EH (cell line): ENCODE results near the gene TYROBP.
A peak's percentile ranks its signal among the peaks of the same experiment; 100 is the strongest.
"Not testable (repeated sequence)": the region's sequence is repeated elsewhere in the genome, so short reads cannot be mapped to it uniquely, and the experiment has no call there.

Experiments used
- DNase-seq: peaks from one replicate; pipeline ENCODE4 v3.0.0-alpha.2; 2015; ENCODE audit warnings: low read depth

The TYROBP gene

DNA sequence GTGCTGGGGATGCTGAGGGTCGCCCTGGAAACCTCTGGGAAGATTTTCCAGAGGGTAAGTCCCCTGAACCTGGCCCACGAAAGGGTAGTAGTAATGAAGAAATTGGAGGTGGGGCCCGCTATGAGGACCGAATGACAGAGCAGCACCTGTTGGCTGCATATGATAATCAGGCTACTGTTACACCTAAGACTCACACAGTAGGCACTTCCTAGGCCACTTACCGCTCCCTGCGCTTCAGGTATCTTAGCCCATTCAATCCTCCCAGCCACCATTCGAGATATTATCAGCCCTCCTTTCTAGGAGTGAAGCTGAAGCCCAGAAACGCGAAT is 23.7 kb upstream of the TYROBP start:
- no peak for DNase-seq

DNA sequence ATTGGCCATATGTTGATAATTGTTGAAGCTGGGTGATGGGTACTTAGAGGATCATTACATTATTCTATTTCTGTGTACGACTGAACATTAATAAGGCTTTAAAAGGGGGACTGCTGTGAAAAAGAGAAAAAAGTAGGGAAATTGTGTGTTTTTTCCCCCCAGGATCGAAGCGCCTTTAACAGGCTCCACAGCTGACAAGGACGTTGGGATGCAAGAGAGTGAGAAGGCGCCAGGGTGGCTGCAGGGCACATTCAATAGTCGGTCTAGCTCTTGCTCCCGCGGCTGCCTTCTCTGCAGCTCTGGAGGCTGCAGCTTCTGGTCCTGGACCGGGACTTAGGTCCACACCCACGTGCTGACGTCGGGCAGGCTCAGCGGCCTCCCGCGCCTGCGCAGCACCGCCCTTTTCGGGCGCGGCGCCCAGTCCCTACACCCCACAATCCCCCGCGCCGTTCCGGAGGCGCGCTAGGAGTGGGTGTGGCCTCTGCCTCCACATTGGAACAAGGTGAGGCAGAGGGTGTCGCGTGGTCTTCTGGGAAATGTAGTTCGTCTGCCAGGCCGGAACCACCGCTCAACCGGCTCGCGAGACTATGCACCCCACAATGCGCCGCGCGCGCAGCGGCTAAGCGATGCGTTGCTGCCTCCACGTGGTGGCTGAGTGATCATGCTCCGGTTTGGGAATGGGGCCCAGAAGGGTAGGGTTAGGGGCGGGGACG is 23.2 kb upstream of the TYROBP start:
- peak; percentile 99 for DNase-seq

DNA sequence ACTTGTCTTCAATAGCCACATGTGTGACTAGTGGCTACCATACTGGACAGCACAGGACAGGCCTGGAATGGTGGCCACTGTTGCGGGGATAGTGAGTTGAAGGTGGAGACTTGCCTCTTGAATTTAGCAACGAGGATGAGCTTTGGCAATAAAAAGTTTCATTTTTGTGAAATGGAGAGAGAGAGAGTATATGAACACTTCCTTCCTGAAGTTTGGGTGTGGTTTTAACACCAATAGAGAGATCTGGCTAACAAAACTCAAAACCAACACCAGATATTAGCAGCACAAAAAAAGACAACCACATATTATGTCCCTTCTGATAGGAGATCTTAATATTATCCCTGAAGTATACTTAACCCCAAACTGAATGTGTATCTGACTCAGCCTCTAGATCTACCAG is 21.8 kb upstream of the TYROBP start:
- no peak for DNase-seq

GRCh38 chr19:35928507-35928906 is 20.4 kb upstream of the TYROBP start:
- no peak for DNase-seq

GRCh38 chr19:35925501-35925900 is 17.4 kb upstream of the TYROBP start:
- DNase-seq = no peak

DNA sequence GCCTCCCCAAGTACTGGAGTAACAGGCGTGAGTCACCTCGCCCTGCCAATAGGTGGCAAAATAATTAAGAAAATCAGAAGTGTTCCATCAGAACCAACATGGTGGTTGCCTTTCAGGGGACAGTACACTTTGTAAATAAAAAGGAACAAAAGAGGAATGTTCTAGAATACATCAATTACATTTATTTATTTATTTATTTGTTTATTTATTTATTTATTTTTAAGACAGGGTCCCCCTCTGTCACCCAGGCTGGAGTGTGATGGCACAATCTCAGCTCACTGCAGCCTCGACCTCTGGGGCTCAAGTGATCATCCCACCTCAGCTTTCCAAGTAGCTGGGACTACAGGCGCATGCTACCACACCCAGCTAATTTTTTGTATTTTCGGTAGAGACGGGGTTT is 12.9 kb upstream of the TYROBP start:
- no peak for DNase-seq

DNA sequence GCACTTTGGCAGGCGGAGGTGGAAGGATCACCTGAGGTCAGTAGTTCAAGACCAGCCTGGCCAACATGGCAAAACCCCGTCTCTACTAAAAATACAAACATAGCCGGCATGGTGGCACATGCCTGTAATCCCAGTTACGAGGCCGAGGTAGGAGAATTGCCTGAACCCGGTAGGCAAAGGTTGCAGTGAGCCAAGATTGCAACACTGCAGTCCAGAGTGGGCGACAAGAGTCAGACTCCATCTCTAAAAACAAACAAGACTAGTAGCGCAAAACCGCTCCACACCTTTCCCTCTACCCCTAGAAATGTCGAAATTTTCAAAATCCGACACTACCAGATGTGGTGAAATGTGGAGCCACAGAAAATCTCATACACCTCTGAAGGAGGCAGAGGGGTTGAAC is 11.2 kb upstream of the TYROBP start:
- no peak for DNase-seq

DNA sequence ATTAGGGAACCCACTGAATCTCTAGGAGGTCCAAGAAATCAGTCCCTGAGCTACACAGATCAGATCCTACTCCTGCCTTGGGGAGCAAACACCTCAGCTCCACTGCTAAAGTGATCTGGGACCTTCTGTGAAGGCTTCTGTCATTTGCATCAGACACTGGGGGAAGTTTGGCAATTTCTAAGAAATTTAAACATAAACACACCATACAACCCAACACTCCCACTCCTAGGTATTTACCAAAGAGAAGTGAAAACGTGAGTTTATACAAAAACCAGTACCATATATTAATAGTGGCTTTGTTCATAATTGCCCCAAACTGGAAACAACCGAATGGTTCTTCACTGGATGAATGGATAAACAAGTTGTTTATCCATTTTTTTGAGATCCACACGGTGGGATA is 7.3 kb upstream of the TYROBP start:
- no peak for DNase-seq

DNA sequence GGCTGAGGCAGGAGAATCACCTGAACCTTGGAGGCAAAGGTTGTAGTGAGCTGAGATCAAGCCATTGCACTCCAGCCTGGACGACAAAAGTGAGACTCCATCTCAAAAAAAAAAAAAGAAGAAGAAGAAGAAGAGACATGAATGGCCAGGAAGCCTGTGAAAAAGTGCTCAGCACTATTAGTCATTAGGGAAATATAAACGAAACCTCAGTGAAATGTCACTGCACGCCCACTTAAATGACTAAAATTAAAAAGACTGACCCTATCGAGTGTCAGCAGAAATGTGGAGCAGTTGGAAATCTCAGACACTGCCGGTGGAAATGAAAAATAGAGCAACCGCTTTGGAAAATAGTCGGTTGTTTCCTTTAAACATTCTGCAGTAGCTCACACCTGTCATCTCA is 5.5 kb upstream of the TYROBP start:
- DNase-seq = peak; percentile 63

DNA sequence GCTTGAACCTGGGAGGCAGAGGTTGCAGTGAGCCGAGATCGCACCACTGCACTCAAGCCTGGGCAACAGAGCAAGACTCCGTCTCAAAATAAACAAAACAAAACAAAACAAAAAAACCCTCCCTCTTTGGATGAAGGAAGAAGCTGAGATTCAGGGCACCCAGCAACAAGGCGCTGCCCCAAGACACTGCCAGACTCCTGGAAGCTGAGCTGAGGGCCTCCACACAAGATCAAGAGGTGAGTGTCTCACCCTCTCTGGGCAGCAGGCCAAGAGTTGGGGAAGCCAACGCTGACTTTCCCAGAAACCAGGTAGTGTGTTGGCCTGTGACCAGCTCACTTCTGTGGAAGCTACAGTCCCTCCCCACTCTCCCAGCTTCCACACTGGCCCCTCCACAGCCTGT is 3.7 kb upstream of the TYROBP start:
- DNase-seq = no peak

DNA sequence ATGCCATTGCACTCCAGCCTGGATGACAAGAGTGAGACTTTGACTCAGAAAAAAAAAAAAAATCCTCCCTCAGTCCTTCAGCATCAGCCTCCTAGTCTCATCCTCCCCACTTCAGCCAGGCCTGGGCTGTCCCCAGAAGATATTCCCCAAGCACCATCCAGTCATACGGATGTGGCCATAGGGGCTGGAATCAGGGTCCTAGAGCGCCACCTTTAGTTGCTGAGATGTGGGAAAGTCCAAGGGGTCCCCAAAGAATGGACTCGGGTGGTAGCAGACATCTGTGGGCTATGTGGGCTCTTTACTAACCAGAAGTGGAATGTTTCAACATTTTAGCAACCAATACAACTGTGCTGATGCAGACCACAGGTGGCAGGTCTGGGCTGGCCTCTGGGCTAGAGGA is 3.1 kb upstream of the TYROBP start:
- no peak for DNase-seq

DNA sequence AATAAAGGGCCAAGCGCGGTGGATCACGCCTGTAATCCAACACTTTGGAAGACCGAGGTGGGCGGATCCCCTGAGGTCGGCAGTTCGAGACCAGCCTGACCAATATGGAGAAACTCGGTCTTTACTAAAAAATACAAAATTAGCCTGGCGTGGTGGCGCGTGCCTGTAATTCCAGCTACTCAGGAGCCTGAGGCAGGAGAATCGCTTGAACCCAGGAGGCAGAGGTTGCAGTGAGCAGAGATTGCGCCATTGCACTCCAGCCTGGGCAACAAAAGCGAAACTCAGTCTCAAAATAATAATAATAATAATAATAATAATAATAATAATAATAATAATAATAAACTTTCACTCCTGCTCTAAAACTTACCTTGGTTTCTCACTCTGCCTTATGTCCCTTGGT is 2.3 kb upstream of the TYROBP start:
- not testable (repeated sequence) for DNase-seq

DNA sequence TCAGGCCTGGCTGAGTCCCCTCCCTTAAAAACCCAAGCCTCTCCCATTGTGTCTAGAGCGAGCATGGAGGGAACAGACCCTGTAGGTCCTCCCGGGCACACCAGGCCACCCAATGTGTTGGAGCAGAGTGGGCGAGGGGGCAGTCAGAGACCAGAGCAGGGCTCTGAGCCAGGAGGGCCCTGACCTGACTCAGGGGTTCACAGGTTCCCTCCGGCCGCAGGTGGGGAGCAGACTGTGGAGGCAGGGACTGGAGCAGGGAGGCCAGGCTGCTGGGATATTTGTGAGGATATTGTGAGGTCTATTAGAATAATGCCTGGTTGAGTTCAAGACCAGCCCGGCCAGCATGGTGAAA is 1.6 kb upstream of the TYROBP start:
- DNase-seq = no peak

DNA sequence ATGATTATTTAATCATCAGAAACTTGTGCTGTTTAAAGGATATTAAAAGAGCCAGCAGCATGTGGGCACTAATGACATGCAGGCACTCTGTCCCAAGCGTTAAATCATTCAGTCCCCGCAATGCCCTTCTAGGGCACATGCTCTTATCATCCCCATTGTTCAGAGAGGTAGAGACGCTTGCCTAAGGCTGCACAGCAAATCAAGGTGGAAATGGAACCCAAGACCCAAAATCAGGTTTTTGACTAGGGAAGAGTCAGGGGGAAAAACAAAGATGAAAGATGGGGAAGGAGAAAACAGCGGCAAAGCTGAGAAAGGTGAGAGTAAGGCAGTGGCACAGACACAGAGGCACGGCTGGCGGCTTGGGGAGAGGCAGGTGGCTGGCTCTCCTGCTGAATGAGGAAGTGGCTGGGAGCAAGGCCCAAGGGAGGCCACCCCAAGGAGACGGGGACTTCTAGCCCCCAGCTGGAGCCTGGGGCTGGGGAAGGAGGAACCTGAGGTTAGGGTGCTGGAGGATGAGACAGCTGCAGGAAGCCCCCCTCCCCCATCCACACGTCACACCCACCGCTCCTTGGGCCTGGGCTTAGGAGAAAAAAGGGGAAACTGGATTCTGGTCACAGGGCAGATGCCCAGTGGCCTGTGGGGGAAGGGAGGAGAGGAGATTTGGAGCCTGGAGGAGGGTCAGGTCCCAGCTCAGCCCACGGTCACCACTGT is 1.0 kb upstream of the TYROBP start:
- no peak for DNase-seq

- no peak for DNase-seq
Measured at GRCh38 chr19:35907377-35907745, 734 bp downstream of the TYROBP start.

DNA sequence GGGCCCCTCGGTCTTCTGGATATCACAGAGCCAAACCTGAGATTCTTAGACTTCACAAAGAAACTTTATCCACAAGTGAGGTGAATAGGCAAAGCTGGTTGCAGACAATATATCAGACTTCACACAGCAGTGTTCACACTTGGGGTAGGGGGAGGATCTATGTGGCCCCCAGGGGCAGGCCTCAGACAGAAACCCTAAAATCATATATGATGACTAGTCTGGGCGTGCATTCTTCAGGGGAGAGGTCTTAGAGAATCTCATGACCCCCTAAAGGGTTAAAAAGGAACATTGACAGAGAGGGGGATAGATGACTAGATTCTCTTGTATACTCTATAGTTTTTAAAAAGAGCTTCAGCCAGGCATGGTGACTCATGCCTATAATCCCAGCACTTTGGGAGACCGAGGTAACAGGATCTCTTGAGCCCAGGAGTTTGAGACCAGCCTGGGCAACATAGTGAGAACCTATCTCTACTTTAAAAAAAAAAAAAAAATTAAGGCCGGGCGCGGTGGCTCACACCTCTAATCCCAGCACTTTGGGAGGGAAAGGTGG is 2.8 kb downstream of the TYROBP start:
- peak; percentile 41 for DNase-seq

- no peak for DNase-seq
Measured at GRCh38 chr19:35904311-35905068, 3.6 kb downstream of the TYROBP start.

DNA sequence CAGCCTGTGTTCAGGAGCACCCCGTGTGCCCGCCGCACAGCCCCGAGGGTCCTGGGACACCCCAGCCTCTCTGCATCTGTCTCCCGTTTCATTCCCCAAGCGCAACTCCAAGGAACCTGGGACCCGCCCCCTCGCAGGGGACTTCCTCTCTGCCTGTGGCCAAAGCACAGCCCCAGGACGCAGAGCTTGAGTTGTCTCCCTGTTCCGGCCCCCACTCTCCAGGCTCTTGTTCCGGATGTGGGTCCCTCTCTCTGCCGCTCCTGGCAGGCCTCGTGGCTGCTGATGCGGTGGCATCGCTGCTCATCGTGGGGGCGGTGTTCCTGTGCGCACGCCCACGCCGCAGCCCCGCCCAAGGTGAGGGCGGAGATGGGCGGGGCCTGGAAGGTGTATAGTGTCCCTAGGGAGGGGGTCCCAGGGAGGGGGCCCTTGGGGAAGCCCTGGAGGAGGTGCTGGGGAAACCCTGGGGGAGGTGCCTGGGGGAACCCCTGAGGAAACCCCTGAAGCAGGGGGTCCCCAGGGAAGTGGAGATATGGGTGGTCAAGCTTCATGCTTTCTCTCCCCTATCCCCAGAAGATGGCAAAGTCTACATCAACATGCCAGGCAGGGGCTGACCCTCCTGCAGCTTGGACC is 4.4 kb downstream of the TYROBP start:
- DNase-seq = peak; percentile 87

DNA sequence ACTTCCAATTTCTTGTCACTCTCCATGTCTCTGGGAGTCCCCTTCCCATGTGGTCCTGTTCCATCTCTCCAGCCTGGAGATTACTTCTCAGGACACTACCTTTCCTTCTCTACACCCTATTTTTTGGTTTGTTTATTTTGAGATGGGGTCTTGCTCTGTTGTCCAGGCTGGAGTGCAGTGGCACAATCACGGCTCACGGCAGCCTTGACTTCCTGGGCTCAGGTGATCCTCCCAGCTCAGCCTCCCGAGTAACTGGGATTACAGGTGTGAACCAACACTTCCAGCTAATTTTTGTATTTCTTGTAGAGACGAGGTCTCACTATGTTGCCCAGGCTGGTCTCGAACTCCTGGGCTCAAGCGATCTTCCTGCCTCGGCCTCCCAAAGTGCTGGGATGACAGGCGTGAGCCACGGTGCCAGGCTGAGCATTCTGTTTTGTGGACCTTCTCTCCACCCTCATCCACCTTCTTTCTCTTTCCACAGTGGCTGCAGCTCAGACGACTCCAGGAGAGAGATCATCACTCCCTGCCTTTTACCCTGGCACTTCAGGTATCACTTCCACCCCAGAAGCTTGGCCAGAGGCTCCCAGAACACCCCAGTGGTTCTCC is 5.1 kb downstream of the TYROBP start:
- no peak for DNase-seq

GRCh38 chr19:35901854-35902661 is 6.0 kb downstream of the TYROBP start, which contains the start of gene HCST:
TSS of gene HCST (plus strand) at chr19:35902529. CDS start at chr19:35902594, 65 bp downstream.
- peak; percentile 76 for DNase-seq

- peak; percentile 88 for DNase-seq
Measured at GRCh38 chr19:35901055-35901644, 6.9 kb downstream of the TYROBP start.
